ENCODE measurements around the gene C21orf58.

The C21orf58 gene

GRCh38 chr21:46254208-46254975 lies 69.3 kb downstream of the C21orf58 start:
- Histone ChIP-seq H3K27ac (ENCODE audit: low read depth, low read length) (no peak overlapping the region), H3K4me1 (ENCODE audit: control insufficient read depth in 1 of 2, insufficient read depth in 2 of 2, low read length in 2 of 2) (no peaks in the 10 kb centered on the region), H4K8ac (ENCODE audit: low read depth, low read length) (no peak overlapping the region), H3K18ac (ENCODE audit: low read length) (no peak overlapping the region), H3K4ac (ENCODE audit: low read depth, low read length) (no peak overlapping the region), H3K36me3 (ENCODE audit: control insufficient read depth in 1 of 2, insufficient read depth in 2 of 2, low read length in 2 of 2) (peaks cover 63 to 74% of the 10 kb centered on the region in 2 experiments), H2AK5ac (ENCODE audit: low read length) (no peak overlapping the region), H2BK120ac (ENCODE audit: insufficient read depth, low read length, poor library complexity) (no peak overlapping the region), H3K4me2 (ENCODE audit: low read length) (no peak overlapping the region), H2BK12ac (ENCODE audit: low read length) (no peak overlapping the region), H3K79me2 (ENCODE audit: control insufficient read depth, insufficient read depth, low read length, poor library complexity) (no peaks in the 10 kb centered on the region), H3K9me3 (ENCODE audit: insufficient read depth, low read depth, low read length) (peaks cover 2% of the 10 kb centered on the region), H4K12ac (ENCODE audit: low read depth, low read length) (no peak overlapping the region), H2AFZ (ENCODE audit: insufficient read depth, low read length, poor library complexity) (no peak overlapping the region), H3K23ac (ENCODE audit: low read length) (no peak overlapping the region), H4K91ac (ENCODE audit: low read depth, low read length) (no peak overlapping the region), H2BK5ac (ENCODE audit: low read depth, low read length, poor library complexity) (no peak overlapping the region), H3K9ac (ENCODE audit: low read length) (no peak overlapping the region), H3K4me3 (ENCODE audit: low read depth, low read length) (no peak overlapping the region), H3K79me1 (ENCODE audit: low read length) (no peaks in the 10 kb centered on the region), H3K14ac (ENCODE audit: low read length) (no peak overlapping the region), H3K27me3 (ENCODE audit: insufficient read depth, low read length) (no peaks in the 10 kb centered on the region)
- DNase-seq = no peak
- no CpG with 5 or more reads among the region's 12 CpGs for WGBS (ENCODE audit: extremely low coverage, insufficient coverage, insufficient read length)

GRCh38 chr21:46253610-46254124 lies 70.0 kb downstream of the C21orf58 start:
- no peak overlapping the region for H4K91ac ChIP-seq (ENCODE audit: low read depth, low read length)
- no peak overlapping the region for H3K4me3 ChIP-seq (ENCODE audit: low read depth, low read length)
- H3K23ac ChIP-seq (ENCODE audit: low read length) = no peak overlapping the region
- H2AFZ ChIP-seq (ENCODE audit: insufficient read depth, low read length, poor library complexity) = no peak overlapping the region
- DNase-seq = no peak
- no peak overlapping the region for H2BK5ac ChIP-seq (ENCODE audit: low read depth, low read length, poor library complexity)
- H3K9ac ChIP-seq (ENCODE audit: low read length) = no peak overlapping the region
- no peak overlapping the region for H4K12ac ChIP-seq (ENCODE audit: low read depth, low read length)
- no peaks in the 10 kb centered on the region for H3K27me3 ChIP-seq (ENCODE audit: insufficient read depth, low read length)
- no CpG with 5 or more reads among the region's 8 CpGs for WGBS (ENCODE audit: extremely low coverage, insufficient coverage, insufficient read length)
- no peak overlapping the region for H3K27ac ChIP-seq (ENCODE audit: low read depth, low read length)
- no peak overlapping the region for H4K8ac ChIP-seq (ENCODE audit: low read depth, low read length)
- H3K4me1 ChIP-seq (ENCODE audit: control insufficient read depth in 1 of 2, insufficient read depth in 2 of 2, low read length in 2 of 2) = no peaks in the 10 kb centered on the region
- H3K79me2 ChIP-seq (ENCODE audit: control insufficient read depth, insufficient read depth, low read length, poor library complexity) = no peaks in the 10 kb centered on the region
- H3K14ac ChIP-seq (ENCODE audit: low read length) = no peak overlapping the region
- H3K4ac ChIP-seq (ENCODE audit: low read depth, low read length) = no peak overlapping the region
- no peak overlapping the region for H2AK5ac ChIP-seq (ENCODE audit: low read length)
- no peaks in the 10 kb centered on the region for H3K9me3 ChIP-seq (ENCODE audit: insufficient read depth, low read depth, low read length)
- no peak overlapping the region for H2BK120ac ChIP-seq (ENCODE audit: insufficient read depth, low read length, poor library complexity)
- no peak overlapping the region for H3K18ac ChIP-seq (ENCODE audit: low read length)
- H3K79me1 ChIP-seq (ENCODE audit: low read length) = no peaks in the 10 kb centered on the region
- no peak overlapping the region for H3K4me2 ChIP-seq (ENCODE audit: low read length)
- no peak overlapping the region for H2BK12ac ChIP-seq (ENCODE audit: low read length)
- peaks cover 61 to 76% of the 10 kb centered on the region in 2 experiments for H3K36me3 ChIP-seq (ENCODE audit: control insufficient read depth in 1 of 2, insufficient read depth in 2 of 2, low read length in 2 of 2)

- H3K79me1 ChIP-seq (ENCODE audit: low read length) = no peaks in the 10 kb centered on the region
- no CpG with 5 or more reads among the region's 4 CpGs for WGBS (ENCODE audit: extremely low coverage, insufficient coverage, insufficient read length)
- H3K18ac ChIP-seq (ENCODE audit: low read length) = no peak overlapping the region
Observed at GRCh38 chr21:46252840-46253239, 70.8 kb downstream of the C21orf58 start.

More at GRCh38 chr21:46252840-46253239, 70.8 kb downstream of the C21orf58 start:
- Histone ChIP-seq H3K9ac (ENCODE audit: low read length) (no peak overlapping the region), H3K79me2 (ENCODE audit: control insufficient read depth, insufficient read depth, low read length, poor library complexity) (no peaks in the 10 kb centered on the region), H3K4me2 (ENCODE audit: low read length) (no peak overlapping the region), H3K4me1 (ENCODE audit: control insufficient read depth in 1 of 2, insufficient read depth in 2 of 2, low read length in 2 of 2) (no peaks in the 10 kb centered on the region), H2AK5ac (ENCODE audit: low read length) (no peak overlapping the region), H3K4ac (ENCODE audit: low read depth, low read length) (no peak overlapping the region), H3K23ac (ENCODE audit: low read length) (no peak overlapping the region), H3K27me3 (ENCODE audit: insufficient read depth, low read length) (no peaks in the 10 kb centered on the region), H4K91ac (ENCODE audit: low read depth, low read length) (no peak overlapping the region), H3K27ac (ENCODE audit: low read depth, low read length) (no peak overlapping the region), H3K14ac (ENCODE audit: low read length) (no peak overlapping the region), H2BK120ac (ENCODE audit: insufficient read depth, low read length, poor library complexity) (no peak overlapping the region), H2AFZ (ENCODE audit: insufficient read depth, low read length, poor library complexity) (no peak overlapping the region), H2BK5ac (ENCODE audit: low read depth, low read length, poor library complexity) (no peak overlapping the region), H2BK12ac (ENCODE audit: low read length) (no peak overlapping the region), H3K4me3 (ENCODE audit: low read depth, low read length) (no peak overlapping the region), H3K36me3 (ENCODE audit: control insufficient read depth in 1 of 2, insufficient read depth in 2 of 2, low read length in 2 of 2) (peaks cover 63 to 76% of the 10 kb centered on the region in 2 experiments), H4K8ac (ENCODE audit: low read depth, low read length) (no peak overlapping the region), H4K12ac (ENCODE audit: low read depth, low read length) (no peak overlapping the region), H3K9me3 (ENCODE audit: insufficient read depth, low read depth, low read length) (no peaks in the 10 kb centered on the region)
- DNase-seq = no peak

All from trophoblast cell (in vitro differentiated cells and primary cell).